MM.1S (cell line): Measurements from ENCODE around the gene STX8.
A peak's percentile ranks its signal among the peaks of the same experiment; 100 is the strongest.

Experiments used
- DNase-seq: peaks from one replicate; pipeline ENCODE4 v3.0.0-alpha.2; 2015
- H2AFZ ChIP-seq: fragments of 300-600 bp; sonication (generic); 2 replicates; pipeline ENCODE4 v1.6.0; 2016; ENCODE audit warnings: antibody characterized with exemption, low read length
- H3F3A ChIP-seq: fragments of 300-600 bp; sonication (generic); 2 replicates; pipeline ENCODE4 v1.6.1; 2016; ENCODE audit warnings: mild to moderate bottlenecking, antibody characterized with exemption, low read length, moderate library complexity, mixed read lengths; ENCODE audit not compliant: insufficient read depth
- H3K27ac ChIP-seq: fragments of 300-600 bp; sonication (generic); 2 replicates; pipeline ENCODE4 v1.5.1; 2016; ENCODE audit warnings: mild to moderate bottlenecking, low read length
- H3K27me3 ChIP-seq: fragments of 300-600 bp; sonication (generic); replicated peaks from 2 replicates; pipeline ENCODE4 v1.6.0; 2016; ENCODE audit warnings: low read length; ENCODE audit not compliant: insufficient read depth
- H3K36me3 ChIP-seq: fragments of 300-600 bp; sonication (generic); replicated peaks from 2 replicates; pipeline ENCODE4 v1.6.1; 2016; ENCODE audit warnings: mild to moderate bottlenecking, low read length, mixed read lengths; ENCODE audit not compliant: insufficient read depth
- H3K4me1 ChIP-seq: fragments of 300-600 bp; sonication (generic); 2 replicates; pipeline ENCODE4 v1.6.1; 2016; ENCODE audit warnings: low read length, mixed read lengths
- H3K4me2 ChIP-seq: fragments of 300-600 bp; sonication (generic); 2 replicates; pipeline ENCODE4 v1.6.0; 2016; ENCODE audit warnings: low read depth, low read length
- H3K4me3 ChIP-seq: fragments of 300-600 bp; sonication (generic); 2 replicates; pipeline ENCODE4 v1.5.1; 2016; ENCODE audit warnings: low read length, mixed read lengths
- H3K79me2 ChIP-seq: fragments of 300-600 bp; sonication (generic); 2 replicates; pipeline ENCODE4 v1.6.1; 2016; ENCODE audit warnings: mixed run types, low read length, mixed read lengths
- H3K9ac ChIP-seq: fragments of 300-600 bp; sonication (generic); 2 replicates; pipeline ENCODE4 v1.6.1; 2016; ENCODE audit warnings: low read length, mixed read lengths
- H3K9me2 ChIP-seq: fragments of 300-600 bp; sonication (generic); replicated peaks from 2 replicates; pipeline ENCODE4 v1.6.1; 2016; ENCODE audit warnings: mild to moderate bottlenecking, low read length, mixed read lengths; ENCODE audit not compliant: insufficient read depth
- H3K9me3 ChIP-seq: fragments of 300-600 bp; sonication (generic); replicated peaks from 2 replicates; pipeline ENCODE4 v1.6.1; 2016; ENCODE audit warnings: mild to moderate bottlenecking, low read length, mixed read lengths; ENCODE audit not compliant: insufficient read depth
- H4K20me1 ChIP-seq: fragments of 300-600 bp; sonication (generic); 2 replicates; pipeline ENCODE4 v1.6.1; 2016; ENCODE audit warnings: mild to moderate bottlenecking, low read length, moderate library complexity, mixed read lengths; ENCODE audit not compliant: insufficient read depth
- CTCF ChIP-seq: fragments of 300-600 bp; sonication (generic); IDR thresholded peaks from 2 replicates; pipeline ENCODE4 v1.5.1; 2016; ENCODE audit warnings: antibody characterized with exemption, low read length, mixed read lengths
- EZH2 ChIP-seq: fragments of 300-600 bp; sonication (generic); optimal IDR thresholded peaks from 2 replicates; pipeline ENCODE3; 2017; ENCODE audit warnings: low read depth, mild to moderate bottlenecking, antibody characterized with exemption, low read length, mixed read lengths
- EZH2phosphoT487 ChIP-seq: fragments of 300-600 bp; sonication (generic); IDR thresholded peaks from 2 replicates; pipeline ENCODE4 v1.6.1; 2018; ENCODE audit warnings: antibody characterized with exemption, low read length

STX8 gene

GRCh38 chr17:9577373-9577709 is 1.7 kb upstream of the STX8 start:
- no peak overlapping the region for H3K9ac ChIP-seq
- H3K9me3 ChIP-seq, result no peaks in the 10 kb centered on the region
- H2AFZ ChIP-seq, result 0 out of 2 replicates have a peak overlapping the region, but pooled peaks have one; percentile 97
- TF ChIP-seq CTCF, result no peak; the same call in 1 of the 2 replicates
- no peak for TF ChIP-seq EZH2phosphoT487
- no peak for TF ChIP-seq EZH2
- H3K4me2 ChIP-seq, result peak overlapping the region; percentile 99; the same call in 1 of the 2 replicates
- H3F3A ChIP-seq, result peaks cover 7% of the 10 kb centered on the region; the same call in 1 of the 2 replicates
- H3K4me3 ChIP-seq, result no peak overlapping the region
- no peaks in the 10 kb centered on the region for H3K4me1 ChIP-seq
- H3K79me2 ChIP-seq, result peaks cover 11% of the 10 kb centered on the region; the same call in 1 of the 2 replicates
- H4K20me1 ChIP-seq, result no peaks in the 10 kb centered on the region
- DNase-seq, result no peak
- no peaks in the 10 kb centered on the region for H3K36me3 ChIP-seq
- no peak overlapping the region for H3K27ac ChIP-seq
- no peaks in the 10 kb centered on the region for H3K27me3 ChIP-seq
- H3K9me2 ChIP-seq, result no peaks in the 10 kb centered on the region

GRCh38 chr17:9576521-9577372 is 1.1 kb upstream of the STX8 start, which contains the start of gene CFAP52:
Gene CFAP52 (plus strand): TSS chr17:9576642. CDS start chr17:9576696, 54 bp downstream.
- Histone ChIP-seq H3K9me3 (no peaks in the 10 kb centered on the region), H3K79me2 (peaks cover 11% of the 10 kb centered on the region; the same call in 1 of the 2 replicates), H3F3A (peaks cover 7% of the 10 kb centered on the region; the same call in 1 of the 2 replicates), H3K4me2 (peak within 1 kb of the TSS; percentile 99), H3K27ac (no peak within 1 kb of the TSS), H3K4me1 (no peaks in the 10 kb centered on the region), H4K20me1 (no peaks in the 10 kb centered on the region), H3K4me3 (peak within 1 kb of the TSS; percentile 93), H3K36me3 (no peaks in the 10 kb centered on the region), H3K27me3 (no peaks in the 10 kb centered on the region), H3K9ac (peak within 1 kb of the TSS; percentile 68), H3K9me2 (no peaks in the 10 kb centered on the region), H2AFZ (peak within 1 kb of the TSS; percentile 97)
- TF ChIP-seq CTCF (peak; percentile 68), EZH2phosphoT487 (no peak), EZH2 (no peak)
- peak; percentile 72 for DNase-seq

GRCh38 chr17:9571201-9571600 is 4.4 kb downstream of the STX8 start:
- peaks cover 11% of the 10 kb centered on the region; the same call in 1 of the 2 replicates for H3K79me2 ChIP-seq
- H4K20me1 ChIP-seq, result no peaks in the 10 kb centered on the region
- H3K4me3 ChIP-seq, result no peak overlapping the region
- no peaks in the 10 kb centered on the region for H3K27me3 ChIP-seq
- no peak for DNase-seq
- no peak overlapping the region for H3K27ac ChIP-seq
- no peak overlapping the region for H3K9ac ChIP-seq
- TF ChIP-seq EZH2phosphoT487 (no peak), CTCF (no peak), EZH2 (no peak)
- no peaks in the 10 kb centered on the region for H3K4me1 ChIP-seq
- H2AFZ ChIP-seq, result no peak overlapping the region
- no peaks in the 10 kb centered on the region for H3K9me2 ChIP-seq
- no peaks in the 10 kb centered on the region for H3K9me3 ChIP-seq
- peaks cover 5% of the 10 kb centered on the region; the same call in 1 of the 2 replicates for H3F3A ChIP-seq
- H3K4me2 ChIP-seq, result no peak overlapping the region
- no peaks in the 10 kb centered on the region for H3K36me3 ChIP-seq
